HG02885 (cell line): ENCODE results near the gene SPATS2L.

Experiments
- ATAC-seq: cut with Tn5 transposase; IDR thresholded peaks from one replicate; pipeline ENCODE4 v1.9.1; 2021; ENCODE audit warnings: mild to moderate bottlenecking; ENCODE audit not compliant: unreplicated experiment, poor library complexity

SPATS2L gene

DNA sequence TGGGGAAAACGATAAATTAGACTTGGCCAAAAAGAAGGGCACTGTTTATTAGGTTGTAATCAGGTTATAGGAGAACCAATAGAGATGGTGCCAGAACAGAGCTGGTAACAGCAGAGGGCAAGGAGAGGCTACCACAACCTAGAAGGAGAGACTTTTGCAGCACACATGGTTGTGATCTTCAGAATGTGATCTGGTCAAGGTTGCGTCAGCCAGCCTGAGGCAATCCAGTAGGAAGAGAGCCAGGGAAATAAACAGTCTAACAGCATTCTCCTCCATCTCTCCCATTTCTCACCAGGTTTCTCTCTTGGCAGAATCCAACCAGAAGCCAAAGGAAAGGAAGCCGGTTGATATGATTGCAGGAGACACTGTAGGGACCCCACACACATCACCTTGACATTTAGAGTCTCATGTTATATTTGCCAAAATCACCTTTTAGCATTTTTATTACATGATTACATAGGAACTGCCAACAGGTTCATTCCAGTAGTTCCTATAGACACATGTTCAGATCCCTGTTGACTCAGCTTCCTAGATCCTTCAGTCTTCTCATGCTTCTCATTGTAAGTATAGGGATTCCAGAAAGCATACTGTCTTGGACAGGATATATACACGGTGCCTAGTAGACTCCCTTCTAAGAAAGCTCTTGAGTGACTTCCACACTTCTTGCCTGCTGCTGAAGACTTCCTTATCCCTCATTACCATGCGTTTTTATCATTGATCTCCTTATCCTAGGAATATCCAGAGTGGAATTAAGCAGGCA is 17.6 kb upstream of the SPATS2L start:
- no peak for ATAC-seq

DNA sequence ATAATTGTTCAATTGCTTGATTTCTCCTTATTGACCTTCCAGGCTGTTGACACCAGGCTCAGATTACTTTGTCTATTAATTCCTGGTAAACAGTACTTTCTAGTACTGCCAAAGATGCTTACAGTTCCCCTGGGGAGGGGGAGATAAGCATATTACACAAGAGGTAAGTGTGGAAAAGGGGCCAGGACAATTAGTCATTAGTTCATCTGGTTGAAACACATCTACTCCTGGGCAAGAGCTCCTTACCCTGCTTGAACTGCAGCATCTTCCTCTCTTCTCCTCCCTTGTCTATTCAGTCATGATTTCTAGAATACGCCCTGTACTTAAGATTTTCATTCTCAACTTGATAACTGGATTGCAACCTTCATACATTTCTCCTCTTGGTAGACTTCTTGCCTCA is 10.4 kb upstream of the SPATS2L start:
- ATAC-seq = no peak

- ATAC-seq = no peak
Measured at GRCh38 chr2:200297100-200297499, 9.4 kb upstream of the SPATS2L start.

- no peak for ATAC-seq
Measured at GRCh38 chr2:200297989-200298388, 8.5 kb upstream of the SPATS2L start.

GRCh38 chr2:200298816-200299215 is 7.7 kb upstream of the SPATS2L start:
- no peak for ATAC-seq

DNA sequence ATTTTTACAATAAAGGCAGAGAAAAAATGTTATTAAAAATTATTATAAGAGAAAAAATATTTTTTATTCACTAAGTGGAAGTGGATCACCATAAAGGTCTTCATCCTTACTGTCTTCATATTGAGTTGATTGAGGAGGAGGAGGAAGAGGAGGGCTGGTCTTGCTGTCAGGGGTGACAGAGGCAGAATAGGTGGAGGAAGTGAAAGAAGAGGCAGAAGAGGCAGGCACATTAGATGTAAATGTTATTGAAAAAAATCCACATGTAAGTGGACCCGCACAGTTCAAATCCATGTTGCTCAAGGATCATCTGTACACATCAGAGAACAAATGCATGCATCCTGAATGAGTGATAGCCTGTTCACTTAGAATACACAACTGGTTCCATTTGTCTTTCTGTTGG is 6.4 kb upstream of the SPATS2L start:
- no peak for ATAC-seq

GRCh38 chr2:200300638-200301314 is 5.7 kb upstream of the SPATS2L start:
- ATAC-seq = no peak

DNA sequence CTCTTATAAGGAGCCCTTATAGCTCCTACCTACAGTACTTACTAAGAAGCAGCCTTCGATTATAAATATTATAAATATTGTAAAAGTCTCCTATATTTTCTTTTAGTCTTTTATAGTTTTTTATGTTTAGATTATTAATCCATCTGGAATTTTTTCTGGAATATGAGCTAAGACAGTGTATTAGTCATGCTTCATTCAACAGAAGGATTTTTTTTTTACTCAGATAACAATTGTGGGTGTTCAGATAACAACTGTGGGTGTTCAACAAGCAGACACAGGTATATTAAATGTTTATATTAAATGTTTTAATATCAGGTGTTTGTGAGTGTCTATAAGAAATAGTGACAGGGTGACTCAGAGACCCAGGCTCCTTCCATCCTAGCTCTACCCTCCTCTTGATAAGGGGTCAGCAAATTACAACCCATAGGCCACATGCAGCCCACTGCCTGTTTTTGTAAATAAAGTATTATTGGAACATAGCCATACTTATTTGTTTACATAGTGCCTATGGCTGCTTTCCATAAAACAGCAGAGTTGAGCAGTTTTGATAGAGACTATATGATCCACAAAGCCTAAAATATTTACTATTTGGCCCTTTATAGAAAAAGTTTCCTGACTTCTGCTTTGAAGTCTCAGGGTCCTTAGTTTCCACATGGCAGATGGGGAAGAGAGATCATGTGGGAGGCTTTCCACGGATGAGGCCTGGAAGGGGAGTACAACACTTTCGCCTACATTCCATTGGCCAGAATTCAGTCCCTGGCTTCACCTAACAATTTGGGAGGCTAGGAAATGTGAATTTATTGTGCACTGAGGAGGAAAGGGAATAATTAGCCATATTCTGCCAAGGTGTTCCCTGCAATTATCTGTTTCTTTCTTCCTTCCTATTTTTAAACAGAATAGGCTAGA is 4.3 kb upstream of the SPATS2L start:
- ATAC-seq = no peak

DNA sequence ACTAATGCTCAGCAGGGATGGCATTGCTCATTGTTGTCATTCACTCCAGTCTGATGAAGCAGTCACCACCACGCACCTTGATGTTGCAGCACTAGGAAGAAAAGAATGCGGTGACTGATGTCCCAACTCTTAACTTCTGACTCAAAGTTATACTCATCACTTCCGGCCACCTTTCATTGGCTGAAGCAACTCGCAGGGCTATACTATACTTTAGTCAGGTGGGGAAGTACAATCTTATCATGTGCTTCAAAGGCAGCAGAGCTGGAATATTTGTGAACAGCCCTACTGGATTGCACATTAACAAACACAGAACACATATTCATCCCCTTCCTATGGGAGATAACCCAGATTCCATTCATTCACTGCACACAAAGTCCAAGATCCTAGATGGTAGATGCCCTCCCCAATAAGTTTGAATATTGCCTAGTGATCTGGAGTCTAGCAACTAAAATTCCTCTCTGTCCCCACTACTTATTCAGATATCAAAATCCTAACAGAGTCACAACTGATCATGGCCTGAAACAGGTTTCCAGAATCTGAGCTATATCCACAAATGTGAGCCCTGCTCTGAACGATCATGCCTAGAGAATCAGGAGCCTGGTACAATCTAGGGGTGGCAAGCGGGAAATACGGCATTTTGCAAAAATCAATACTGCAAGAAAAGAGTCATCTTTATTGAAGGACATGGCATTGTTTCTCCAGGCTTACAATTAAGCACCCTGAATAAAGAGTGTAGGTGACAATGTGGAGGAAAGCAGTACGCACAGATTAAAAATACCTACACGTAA is 3.4 kb upstream of the SPATS2L start:
- no peak for ATAC-seq

DNA sequence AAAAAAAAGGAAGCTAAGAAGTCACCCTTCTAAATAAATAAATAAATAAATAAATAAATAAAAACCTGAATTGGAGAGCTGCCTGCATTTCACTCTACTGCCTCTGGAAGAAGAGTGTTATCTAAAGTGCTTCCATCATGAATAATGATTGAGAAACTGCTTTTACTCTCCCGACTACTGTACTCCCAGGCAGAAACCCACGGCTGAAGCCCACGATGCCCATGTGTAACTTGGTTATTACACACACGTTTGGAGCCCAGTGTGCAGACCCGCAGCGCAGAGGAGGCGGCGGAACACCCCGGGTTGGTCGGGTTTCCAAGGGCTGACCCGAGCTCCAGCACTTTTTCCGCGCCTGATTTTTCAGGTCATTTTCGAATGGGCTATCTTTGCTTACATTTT is 697 bp upstream of the SPATS2L start:
- no peak for ATAC-seq

- peak; percentile 69 for ATAC-seq
Measured at GRCh38 chr2:200306931-200307723, 634 bp downstream of the SPATS2L start.

DNA sequence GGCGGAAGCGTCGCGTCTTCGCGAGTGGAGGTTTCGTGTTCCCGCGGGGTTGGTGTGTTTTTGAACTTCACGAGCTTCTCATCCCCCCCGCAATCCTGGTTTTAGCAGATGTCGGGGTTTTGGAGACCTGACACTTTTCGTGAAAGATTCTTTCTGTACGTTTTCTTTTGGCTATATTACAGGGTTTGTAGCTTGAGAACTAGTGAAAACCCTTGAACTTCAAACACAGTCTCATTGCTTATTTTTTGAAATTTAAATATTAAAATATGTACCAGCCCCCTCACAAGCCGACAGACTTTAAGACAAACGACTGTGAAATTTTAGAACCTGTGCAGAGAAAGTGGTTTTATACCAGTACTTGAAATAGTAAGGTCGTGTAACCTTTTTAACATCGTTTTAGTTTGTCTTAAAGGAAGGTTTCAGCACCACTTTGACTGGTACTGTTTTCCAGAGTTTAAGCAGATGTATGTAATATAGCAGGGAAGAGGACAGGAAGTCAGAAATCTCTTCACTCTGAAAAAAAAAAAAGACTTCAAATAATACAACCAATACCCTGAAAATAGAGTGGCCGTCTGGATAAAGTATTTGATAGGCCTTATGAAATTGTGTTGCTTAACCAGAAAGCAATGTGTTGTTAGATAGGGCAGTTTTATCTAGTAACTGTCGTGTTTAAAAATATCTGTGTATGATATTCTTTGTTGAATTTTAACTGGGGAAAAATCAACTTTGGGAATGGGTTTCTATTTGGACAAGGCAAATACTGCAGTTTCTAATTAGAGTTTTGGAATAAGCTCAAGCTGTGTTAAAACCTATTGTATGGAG is 1.4 kb downstream of the SPATS2L start:
- no peak for ATAC-seq

- no peak for ATAC-seq
Measured at GRCh38 chr2:200308546-200309295, 2.2 kb downstream of the SPATS2L start.

GRCh38 chr2:200309296-200310049 is 3.0 kb downstream of the SPATS2L start:
- no peak for ATAC-seq

GRCh38 chr2:200310545-200310971 is 4.1 kb downstream of the SPATS2L start:
- ATAC-seq = no peak

DNA sequence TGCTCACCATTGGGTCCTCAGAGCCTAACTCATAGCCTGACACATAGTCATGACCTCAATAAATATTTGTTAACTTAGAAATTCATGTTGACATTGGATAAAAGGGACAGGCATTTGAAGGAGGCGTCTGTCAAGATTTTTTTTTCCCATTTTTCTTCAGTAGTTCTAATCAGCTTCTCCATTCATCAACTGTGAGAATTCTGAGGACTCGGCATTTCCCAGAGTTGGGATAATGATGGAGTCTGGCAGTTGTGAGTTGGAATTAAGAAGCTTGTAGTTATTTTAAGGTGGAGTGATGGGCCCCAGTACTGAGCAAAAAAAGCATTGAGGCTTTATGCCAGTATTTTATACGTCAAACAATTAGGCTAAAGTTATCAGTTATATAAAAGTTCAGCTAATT is 4.6 kb downstream of the SPATS2L start:
- no peak for ATAC-seq

DNA sequence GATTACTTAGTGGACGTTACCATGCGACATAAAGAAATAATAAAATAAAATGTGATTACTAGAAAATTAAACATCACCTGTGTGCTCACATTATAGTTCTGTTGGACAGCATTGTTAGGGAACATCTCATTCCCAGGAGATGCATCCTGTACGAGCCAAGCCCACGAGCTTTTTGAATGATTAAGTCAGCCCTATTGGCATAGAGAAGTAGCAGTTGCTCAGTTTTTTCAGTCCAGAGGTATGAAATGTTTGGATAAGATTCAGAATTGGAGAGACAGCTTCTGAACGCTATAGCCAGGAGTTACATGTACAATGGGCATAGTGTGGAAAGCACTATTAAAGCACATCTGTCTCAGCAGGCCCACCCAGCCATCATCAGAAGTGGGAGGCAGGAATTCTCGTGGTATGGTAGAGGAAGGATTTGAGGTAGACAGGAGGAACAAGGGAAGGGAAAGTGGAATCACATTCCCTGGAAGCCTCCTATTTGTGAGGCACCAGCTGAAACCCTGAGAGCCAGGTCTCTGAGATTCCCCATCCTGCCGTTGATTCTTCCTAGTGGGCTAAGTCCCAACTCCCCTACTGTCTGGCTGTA is 8.6 kb downstream of the SPATS2L start:
- ATAC-seq = no peak
